Testis (tissue), 3 donors: Measurements from ENCODE around the gene FAM76B. TPM values are rescaled to one million over a fixed set of nuclear protein-coding genes. Genes with fewer than 3 reads are reported as not detected.

Experiments used
- DNase-seq: peaks from one replicate; pipeline ENCODE4 v3.0.0-alpha.2; 2019
- H3K27ac ChIP-seq, 2 donors: fragments of 200-600 bp; sonication (generic); one replicate each; pipeline ENCODE4 v1.5.1; 2019
- H3K27me3 ChIP-seq: fragments of 200-600 bp; sonication (generic); one replicate; pipeline ENCODE4 v1.5.1; 2019
- H3K36me3 ChIP-seq: fragments of 200-600 bp; sonication (generic); one replicate; pipeline ENCODE4 v1.5.1; 2017; ENCODE audit warnings: low read depth; ENCODE audit errors: missing control alignments
- H3K4me1 ChIP-seq: fragments of 200-600 bp; sonication (generic); one replicate; pipeline ENCODE4 v1.5.1; 2019
- H3K4me3 ChIP-seq, 2 donors: fragments of 200-600 bp; sonication (generic); one replicate each; pipeline ENCODE4 v1.5.1; 2017 to 2019
- H3K9me3 ChIP-seq: fragments of 200-600 bp; sonication (generic); one replicate; pipeline ENCODE4 v1.5.1; 2017
- POLR2A ChIP-seq: fragments of 450-650 bp; IDR thresholded peaks from one replicate; pipeline ENCODE4 v1.6.1; 2017; ENCODE audit warnings: antibody characterized with exemption, mild to moderate bottlenecking, moderate library complexity
- WGBS, 2 donors: methylation state at CpG; one replicate each; pipeline ENCODE4 v1.1.5; 2018; 5-methylcytosine and 5-hydroxymethylcytosine counted together
- intact Hi-C: fragments of 100-400 bp; cut with DNase I; formaldehyde crosslinking; loops from one replicate; pipeline ENCODE4 v1.15.1; 2023; ENCODE audit warnings: low total_unique reads
- polyA plus RNA-seq: library from polyadenylated mRNA; stranded (reverse); fragments of 350-450 nt; fragmentation: Illumina TruSeq; extraction: RNeasy Lipid Tissue Mini Kit (QIAGEN cat#74804); gene quantifications from one replicate; pipeline ENCODE4 v1.2.3, GENCODE V29; 2014; ENCODE audit warnings: low read depth, low replicate concordance; ENCODE audit not compliant: insufficient read depth
- total RNA-seq, 2 donors: library from RNA; depleted of rRNA; stranded (reverse); fragments of >200 nt; gene quantifications; one replicate each; pipeline ENCODE4 v1.2.3, GENCODE V29; 2016
- TF ChIP-seq, protein P1 (sequence below), 3 experiments: fragments of 450-650 bp in 2 of 3; fragments of 200-600 bp in 1 of 3; sonication (generic) in 1 of 3; IDR thresholded peaks; one replicate each; pipeline ENCODE4 v1.5.1; 2016 to 2019; ENCODE audit warnings: antibody characterized with exemption in 3 of 3, mild to moderate bottlenecking in 2 of 3, moderate library complexity in 1 of 3

FAM76B gene
- total and polyA plus RNA-seq, 3 donors from 2014 or later: 53.7 to 122 (median 81.0) TPM

GRCh38 chr11:95727111-95727510 is 62.5 kb downstream of the FAM76B start:
- H3K4me1 ChIP-seq: no peaks in the 10 kb centered on the region
- no peak for DNase-seq
- 88 to 97% methylated on average over 2 of the region's 2 CpGs for WGBS, 2 donors
- H3K27me3 ChIP-seq: no peaks in the 10 kb centered on the region
- no peaks in the 10 kb centered on the region for H3K9me3 ChIP-seq
- no peak overlapping the region for H3K4me3 ChIP-seq
- intact Hi-C loops: no loop called here
- no peaks in the 10 kb centered on the region for H3K36me3 ChIP-seq
- H3K27ac ChIP-seq: no peak overlapping the region
- TF ChIP-seq, protein P1, sequence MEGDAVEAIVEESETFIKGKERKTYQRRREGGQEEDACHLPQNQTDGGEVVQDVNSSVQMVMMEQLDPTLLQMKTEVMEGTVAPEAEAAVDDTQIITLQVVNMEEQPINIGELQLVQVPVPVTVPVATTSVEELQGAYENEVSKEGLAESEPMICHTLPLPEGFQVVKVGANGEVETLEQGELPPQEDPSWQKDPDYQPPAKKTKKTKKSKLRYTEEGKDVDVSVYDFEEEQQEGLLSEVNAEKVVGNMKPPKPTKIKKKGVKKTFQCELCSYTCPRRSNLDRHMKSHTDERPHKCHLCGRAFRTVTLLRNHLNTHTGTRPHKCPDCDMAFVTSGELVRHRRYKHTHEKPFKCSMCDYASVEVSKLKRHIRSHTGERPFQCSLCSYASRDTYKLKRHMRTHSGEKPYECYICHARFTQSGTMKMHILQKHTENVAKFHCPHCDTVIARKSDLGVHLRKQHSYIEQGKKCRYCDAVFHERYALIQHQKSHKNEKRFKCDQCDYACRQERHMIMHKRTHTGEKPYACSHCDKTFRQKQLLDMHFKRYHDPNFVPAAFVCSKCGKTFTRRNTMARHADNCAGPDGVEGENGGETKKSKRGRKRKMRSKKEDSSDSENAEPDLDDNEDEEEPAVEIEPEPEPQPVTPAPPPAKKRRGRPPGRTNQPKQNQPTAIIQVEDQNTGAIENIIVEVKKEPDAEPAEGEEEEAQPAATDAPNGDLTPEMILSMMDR (IDR thresholded peaks at IDR 0.05): no peak
- no peak for TF ChIP-seq POLR2A

- TF ChIP-seq, protein P1 (IDR thresholded peaks at IDR 0.05): no peak
- no peak for TF ChIP-seq POLR2A
- intact Hi-C loops: no loop called here
- no peak overlapping the region for H3K27ac ChIP-seq
- H3K4me3 ChIP-seq: no peak overlapping the region
- no peak for DNase-seq
- H3K36me3 ChIP-seq: no peaks in the 10 kb centered on the region
- no peaks in the 10 kb centered on the region for H3K27me3 ChIP-seq
- no peaks in the 10 kb centered on the region for H3K4me1 ChIP-seq
- H3K9me3 ChIP-seq: no peaks in the 10 kb centered on the region
- 55 to 61% methylated on average over 1 of the region's 1 CpG for WGBS, 2 donors
These were observed 64.4 kb downstream of the FAM76B start for GRCh38 chr11:95725196-95725595.

GRCh38 chr11:95723361-95723942 is 66.1 kb downstream of the FAM76B start:
- Histone ChIP-seq H3K27ac (no peak overlapping the region), H3K36me3 (no peaks in the 10 kb centered on the region), H3K9me3 (no peaks in the 10 kb centered on the region), H3K27me3 (no peaks in the 10 kb centered on the region), H3K4me1 (no peaks in the 10 kb centered on the region), H3K4me3 (no peak overlapping the region)
- intact Hi-C loops: no loop called here
- WGBS, 2 donors: 65 to 66% methylated on average over 3 of the region's 3 CpGs
- TF ChIP-seq, protein P1 (IDR thresholded peaks at IDR 0.05): no peak
- no peak for TF ChIP-seq POLR2A
- no peak for DNase-seq

GRCh38 chr11:95720195-95720594 is 69.4 kb downstream of the FAM76B start:
- Histone ChIP-seq H3K4me3 (no peak overlapping the region), H3K27me3 (no peaks in the 10 kb centered on the region), H3K27ac (no peak overlapping the region), H3K4me1 (no peaks in the 10 kb centered on the region), H3K9me3 (no peaks in the 10 kb centered on the region), H3K36me3 (no peaks in the 10 kb centered on the region)
- no peak for DNase-seq
- WGBS, 2 donors: 63 to 67% methylated on average over 3 of the region's 3 CpGs
- intact Hi-C loops: no loop called here
- no peak for TF ChIP-seq POLR2A
- TF ChIP-seq, protein P1 (IDR thresholded peaks at IDR 0.05): no peak

Other genes starting within 250 kb of the FAM76B start
- gene CEP57, start 716 bp upstream of the FAM76B start, total RNA-seq: 10 to 100 TPM; 56.8 to 69.3 TPM
- 52.5 TPM for gene CEP57, start 716 bp upstream of the FAM76B start, polyA plus RNA-seq
- gene MTMR2, start 134.3 kb upstream of the FAM76B start, total RNA-seq: 10 to 100 TPM; 49.9 to 55.5 TPM
- 70.7 TPM for gene MTMR2, start 134.3 kb upstream of the FAM76B start, polyA plus RNA-seq